Astrocyte (in vitro differentiated cells and primary cell): ENCODE data around the gene C1orf167.

Experiments used
- CTCF ChIP-seq: IDR thresholded peaks from 2 replicates; pipeline ENCODE4 v1.5.1; 2011; ENCODE audit warnings: low read depth, mild to moderate bottlenecking, inconsistent platforms, low read length, moderate library complexity; ENCODE audit not compliant: insufficient read depth
- EZH2 ChIP-seq: IDR thresholded peaks from 2 replicates; pipeline ENCODE4 v1.6.1; 2012; ENCODE audit warnings: mild to moderate bottlenecking, low read length, inconsistent platforms; ENCODE audit not compliant: insufficient read depth

DNA sequence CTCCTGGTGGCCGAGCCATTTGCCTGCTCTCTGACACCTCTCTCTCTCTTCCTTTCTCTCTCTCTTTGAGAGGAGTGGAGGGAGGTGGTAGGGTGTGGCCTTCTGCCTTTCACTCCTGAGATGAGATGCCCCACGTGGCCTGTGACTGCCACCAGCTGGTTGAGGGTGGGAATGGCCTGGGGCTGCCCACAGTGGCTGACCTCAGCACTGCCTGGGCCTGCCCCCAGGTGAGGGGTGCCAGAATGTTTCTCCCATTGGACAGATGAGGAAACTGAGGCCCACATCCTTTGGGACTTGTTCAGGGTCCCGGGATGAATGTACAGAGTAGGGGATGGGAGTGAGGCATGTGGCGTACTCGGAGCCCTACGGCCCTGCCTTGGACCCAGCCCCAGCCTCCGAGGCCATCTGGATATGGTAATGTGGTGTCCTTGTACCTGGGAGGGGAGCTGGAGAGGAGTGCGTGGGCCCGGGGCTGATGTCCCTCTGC lies 12.7 kb upstream of the C1orf167 start:
- TF ChIP-seq CTCF (no peak), EZH2 (no peak)
